Activated CD4-positive, alpha-beta memory T cell treated with anti-CD3 and anti-CD28 coated beads for 36 hours (primary cell): Measurements from ENCODE around the gene SMOC2. TPM values are rescaled to one million over a fixed set of nuclear protein-coding genes. Genes with fewer than 3 reads are reported as not detected.
"Not testable (repeated sequence)": the region's sequence is repeated elsewhere in the genome, so short reads cannot be mapped to it uniquely, and the experiment has no call there.

Source experiments
- CTCF ChIA-PET: fragments of 350-600 bp; sonication (Branson Sonifier 250); formaldehyde crosslinking; loops from one replicate; lab custom pipeline; 2021; ENCODE audit warnings: antibody characterized with exemption, inconsistent platforms; lab: Charles Lee
- POLR2A ChIA-PET: fragments of 350-600 bp; sonication (Branson Sonifier 250); formaldehyde crosslinking; loops from one replicate; lab custom pipeline; 2021; ENCODE audit warnings: antibody characterized with exemption; lab: Charles Lee
- DNase-seq: peaks from one replicate; pipeline ENCODE4 v3.0.0-alpha.2; 2020
- H3K27ac Mint-ChIP-seq: one replicate; pipeline ENCODE4 v1.8.0; 2021; ENCODE audit warnings: mixed read lengths
- H3K27me3 Mint-ChIP-seq: one replicate; pipeline ENCODE4 v1.8.0; 2021; ENCODE audit warnings: mixed read lengths
- H3K36me3 Mint-ChIP-seq: one replicate; pipeline ENCODE4 v1.8.0; 2021; ENCODE audit warnings: mixed read lengths
- H3K4me1 Mint-ChIP-seq: one replicate; pipeline ENCODE4 v1.8.0; 2021; ENCODE audit warnings: low read depth, mixed read lengths
- H3K4me3 Mint-ChIP-seq: one replicate; pipeline ENCODE4 v1.8.0; 2021; ENCODE audit warnings: mild to moderate bottlenecking, mixed read lengths
- H3K9me3 Mint-ChIP-seq: one replicate; pipeline ENCODE4 v1.8.0; 2021; ENCODE audit warnings: mixed read lengths
- intact Hi-C: fragments of 100-400 bp; cut with micrococcal nuclease; formaldehyde crosslinking; loops from one replicate; pipeline ENCODE4 v1.15.1; 2023
- total RNA-seq, 2 experiments: library from RNA; stranded (reverse); gene quantifications; one replicate each; pipeline ENCODE4 v1.2.3, GENCODE V29; 2021

Gene SMOC2
- total RNA-seq, 2 experiments from 2014 or later = not detected

GRCh38 chr6:168532070-168532469, 91.1 kb downstream of the SMOC2 start:
- ChIA-PET CTCF (no interaction called here), POLR2A (no interaction called here)
- H3K36me3 Mint-ChIP-seq = no peaks in the 10 kb centered on the region
- no peaks in the 10 kb centered on the region for H3K27me3 Mint-ChIP-seq
- H3K27ac Mint-ChIP-seq = no peak overlapping the region
- intact Hi-C loops = no loop called here
- DNase-seq = no peak
- no peak overlapping the region for H3K4me3 Mint-ChIP-seq
- no peaks in the 10 kb centered on the region for H3K9me3 Mint-ChIP-seq
- no peaks in the 10 kb centered on the region for H3K4me1 Mint-ChIP-seq

- no peaks in the 10 kb centered on the region for H3K36me3 Mint-ChIP-seq
- intact Hi-C loops = no loop called here
- no peaks in the 10 kb centered on the region for H3K4me1 Mint-ChIP-seq
- H3K4me3 Mint-ChIP-seq = no peak overlapping the region
- H3K9me3 Mint-ChIP-seq = no peaks in the 10 kb centered on the region
- no peak overlapping the region for H3K27ac Mint-ChIP-seq
- POLR2A ChIA-PET = no interaction called here
- CTCF ChIA-PET = no interaction called here
- no peaks in the 10 kb centered on the region for H3K27me3 Mint-ChIP-seq
- DNase-seq = no peak
Observed at GRCh38 chr6:168533414-168533813, 92.4 kb downstream of the SMOC2 start.

- POLR2A ChIA-PET = no interaction called here
- no peak for DNase-seq
- Mint-ChIP-seq H3K9me3 (no peaks in the 10 kb centered on the region), H3K4me3 (no peak overlapping the region), H3K36me3 (no peaks in the 10 kb centered on the region), H3K27me3 (no peaks in the 10 kb centered on the region), H3K4me1 (no peaks in the 10 kb centered on the region), H3K27ac (no peak overlapping the region)
- intact Hi-C loops = no loop called here
- CTCF ChIA-PET = interaction anchor here (0.6 kb wide), 1 partner anchor 193 kb away, joined by 3 read pairs; no protein-coding TSS in a partner anchor
Observed at GRCh38 chr6:168534265-168534664, 93.3 kb downstream of the SMOC2 start.

- Mint-ChIP-seq H3K9me3 (no peaks in the 10 kb centered on the region), H3K4me3 (no peak overlapping the region), H3K27me3 (peaks cover 6% of the 10 kb centered on the region), H3K36me3 (no peaks in the 10 kb centered on the region), H3K4me1 (no peaks in the 10 kb centered on the region), H3K27ac (no peak overlapping the region)
- no peak for DNase-seq
- CTCF ChIA-PET = no interaction called here
- POLR2A ChIA-PET = no interaction called here
- intact Hi-C loops = no loop called here
Observed at GRCh38 chr6:168535711-168536110, 94.7 kb downstream of the SMOC2 start.

- ChIA-PET POLR2A (no interaction called here), CTCF (no interaction called here)
- H3K4me3 Mint-ChIP-seq = no peak overlapping the region
- peaks cover 10% of the 10 kb centered on the region for H3K27me3 Mint-ChIP-seq
- intact Hi-C loops = no loop called here
- H3K27ac Mint-ChIP-seq = no peak overlapping the region
- H3K4me1 Mint-ChIP-seq = no peaks in the 10 kb centered on the region
- no peak for DNase-seq
- no peaks in the 10 kb centered on the region for H3K36me3 Mint-ChIP-seq
- H3K9me3 Mint-ChIP-seq = no peaks in the 10 kb centered on the region
Observed at GRCh38 chr6:168536196-168536595, 95.2 kb downstream of the SMOC2 start.

GRCh38 chr6:168536665-168537539, 95.9 kb downstream of the SMOC2 start:
- no peak for DNase-seq
- ChIA-PET POLR2A (no interaction called here), CTCF (no interaction called here)
- Mint-ChIP-seq H3K4me1 (no peaks in the 10 kb centered on the region), H3K36me3 (no peaks in the 10 kb centered on the region), H3K27ac (no peak overlapping the region), H3K27me3 (peaks cover 10% of the 10 kb centered on the region), H3K4me3 (no peak overlapping the region), H3K9me3 (no peaks in the 10 kb centered on the region)
- intact Hi-C loops = no loop called here

- H3K36me3 Mint-ChIP-seq = no peaks in the 10 kb centered on the region
- no peaks in the 10 kb centered on the region for H3K4me1 Mint-ChIP-seq
- H3K27me3 Mint-ChIP-seq = peaks cover 10% of the 10 kb centered on the region
- intact Hi-C loops = no loop called here
- no peak for DNase-seq
- no peaks in the 10 kb centered on the region for H3K9me3 Mint-ChIP-seq
- ChIA-PET CTCF (no interaction called here), POLR2A (no interaction called here)
- H3K4me3 Mint-ChIP-seq = no peak overlapping the region
- H3K27ac Mint-ChIP-seq = no peak overlapping the region
Observed at GRCh38 chr6:168537540-168537884, 96.5 kb downstream of the SMOC2 start.

- DNase-seq, POLR2A ChIA-PET, CTCF ChIA-PET, H3K9me3 Mint-ChIP-seq, H3K27me3 Mint-ChIP-seq, intact Hi-C loops, H3K36me3 Mint-ChIP-seq, H3K4me1 Mint-ChIP-seq, H3K4me3 Mint-ChIP-seq, H3K27ac Mint-ChIP-seq: not testable (repeated sequence)
Observed at GRCh38 chr6:168538188-168538891, 97.4 kb downstream of the SMOC2 start.

- H3K36me3 Mint-ChIP-seq = no peaks in the 10 kb centered on the region
- no peak overlapping the region for H3K4me3 Mint-ChIP-seq
- CTCF ChIA-PET = no interaction called here
- DNase-seq = no peak
- peaks cover 10% of the 10 kb centered on the region for H3K27me3 Mint-ChIP-seq
- H3K4me1 Mint-ChIP-seq = no peaks in the 10 kb centered on the region
- H3K9me3 Mint-ChIP-seq = no peaks in the 10 kb centered on the region
- H3K27ac Mint-ChIP-seq = no peak overlapping the region
- intact Hi-C loops = no loop called here
- POLR2A ChIA-PET = no interaction called here
Observed at GRCh38 chr6:168538892-168539811, 98.2 kb downstream of the SMOC2 start.

- intact Hi-C loops = no loop called here
- H3K27me3 Mint-ChIP-seq = peaks cover 10% of the 10 kb centered on the region
- H3K4me1 Mint-ChIP-seq = no peaks in the 10 kb centered on the region
- ChIA-PET CTCF (no interaction called here), POLR2A (no interaction called here)
- H3K9me3 Mint-ChIP-seq = no peaks in the 10 kb centered on the region
- no peak overlapping the region for H3K27ac Mint-ChIP-seq
- DNase-seq = no peak
- H3K4me3 Mint-ChIP-seq = no peak overlapping the region
- no peaks in the 10 kb centered on the region for H3K36me3 Mint-ChIP-seq
Observed at GRCh38 chr6:168540713-168541291, 99.8 kb downstream of the SMOC2 start.

- no peak for DNase-seq
- Mint-ChIP-seq H3K4me1 (no peaks in the 10 kb centered on the region), H3K4me3 (no peak overlapping the region), H3K27me3 (peaks cover 10% of the 10 kb centered on the region), H3K36me3 (no peaks in the 10 kb centered on the region), H3K9me3 (no peaks in the 10 kb centered on the region), H3K27ac (no peak overlapping the region)
- intact Hi-C loops = no loop called here
- ChIA-PET POLR2A (no interaction called here), CTCF (no interaction called here)
Observed at GRCh38 chr6:168541307-168541706, 100.3 kb downstream of the SMOC2 start.

GRCh38 chr6:168542301-168542700, 101.3 kb downstream of the SMOC2 start:
- no peak overlapping the region for H3K27ac Mint-ChIP-seq
- no peaks in the 10 kb centered on the region for H3K9me3 Mint-ChIP-seq
- H3K4me1 Mint-ChIP-seq = no peaks in the 10 kb centered on the region
- H3K36me3 Mint-ChIP-seq = no peaks in the 10 kb centered on the region
- CTCF ChIA-PET = no interaction called here
- intact Hi-C loops = no loop called here
- peaks cover 10% of the 10 kb centered on the region for H3K27me3 Mint-ChIP-seq
- DNase-seq = no peak
- POLR2A ChIA-PET = no interaction called here
- no peak overlapping the region for H3K4me3 Mint-ChIP-seq
